GM12891 (cell line): ENCODE measurements around the gene CADM1.

Experiments used
- PAX5 ChIP-seq: IDR thresholded peaks from 2 replicates; pipeline ENCODE4 v1.6.1; 2011; ENCODE audit warnings: low read length, moderate library complexity, mild to moderate bottlenecking; ENCODE audit not compliant: insufficient read depth, severe bottlenecking
- POLR2A ChIP-seq: IDR thresholded peaks from 2 replicates; pipeline ENCODE4 v1.6.1; 2011; ENCODE audit warnings: low read depth, low read length, control low read depth
- POLR2AphosphoS5 ChIP-seq: IDR thresholded peaks from 2 replicates; pipeline ENCODE4 v1.6.1; 2011; ENCODE audit warnings: low read depth, low read length, control low read depth
- POU2F2 ChIP-seq: IDR thresholded peaks from 2 replicates; pipeline ENCODE4 v1.6.1; 2011; ENCODE audit warnings: low read depth, mild to moderate bottlenecking, control low read depth, low read length, moderate library complexity
- SPI1 ChIP-seq: IDR thresholded peaks from 2 replicates; pipeline ENCODE4 v1.6.1; 2011; ENCODE audit warnings: low read depth, low read length, control low read depth
- TAF1 ChIP-seq: IDR thresholded peaks from 2 replicates; pipeline ENCODE4 v1.6.1; 2011; ENCODE audit warnings: low read depth, low read length, control low read depth

DNA sequence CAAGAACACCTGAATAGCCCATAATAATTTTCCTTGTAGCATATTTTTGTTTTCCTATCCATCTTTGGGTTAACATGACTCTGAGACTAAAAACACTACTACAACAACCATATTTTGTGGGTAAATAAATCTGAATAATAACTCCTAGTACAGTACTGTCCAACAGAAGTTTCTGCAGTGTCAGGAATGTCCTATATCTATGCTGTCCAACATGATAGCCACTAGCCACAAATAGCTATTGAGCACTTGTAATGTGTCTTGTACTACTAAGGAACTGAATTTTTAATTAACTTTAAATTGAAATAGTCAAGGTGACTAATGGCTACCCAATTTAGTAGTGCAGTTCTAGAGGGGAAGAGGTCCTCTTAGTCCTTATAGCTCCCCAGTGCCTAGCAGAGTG, 135.6 kb downstream of the CADM1 start:
- TF ChIP-seq POLR2AphosphoS5 (no peak), POLR2A (no peak), TAF1 (no peak), POU2F2 (no peak), SPI1 (no peak), PAX5 (no peak)
